ENCODE data around the gene MCF2L. TPM values are rescaled to one million over a fixed set of nuclear protein-coding genes. Genes with fewer than 3 reads are reported as not detected.
"Not testable (repeated sequence)": the region's sequence is repeated elsewhere in the genome, so short reads cannot be mapped to it uniquely, and the experiment has no call there.

MCF2L gene
- total RNA-seq, 1 experiment from 2014 or later: 9.4 TPM

GRCh38 chr13:113051641-113052040, 82.6 kb downstream of the MCF2L start:
- DNase-seq (ENCODE audit: low read depth in 1 of 2, low spot score in 2 of 2): no peak
- H3K4me3 ChIP-seq: no peak overlapping the region
- no peaks in the 10 kb centered on the region for H3K4me1 ChIP-seq (replicated peaks)
- peaks cover 3% of the 10 kb centered on the region; the same call in 1 of the 2 replicates for H3K27me3 ChIP-seq (replicated peaks)
- H3K36me3 ChIP-seq: no peaks in the 10 kb centered on the region
- no peak overlapping the region for H3K27ac ChIP-seq
- no peaks in the 10 kb centered on the region for H3K9me3 ChIP-seq (replicated peaks)

GRCh38 chr13:113052206-113052605, 83.2 kb downstream of the MCF2L start:
- no peaks in the 10 kb centered on the region for H3K36me3 ChIP-seq
- H3K4me1 ChIP-seq (replicated peaks): no peaks in the 10 kb centered on the region
- H3K27me3 ChIP-seq (replicated peaks): peaks cover 3% of the 10 kb centered on the region; the same call in 1 of the 2 replicates
- H3K27ac ChIP-seq: no peak overlapping the region
- no peak for DNase-seq (ENCODE audit: low read depth in 1 of 2, low spot score in 2 of 2)
- H3K9me3 ChIP-seq (replicated peaks): no peaks in the 10 kb centered on the region
- H3K4me3 ChIP-seq: no peak overlapping the region

DNA sequence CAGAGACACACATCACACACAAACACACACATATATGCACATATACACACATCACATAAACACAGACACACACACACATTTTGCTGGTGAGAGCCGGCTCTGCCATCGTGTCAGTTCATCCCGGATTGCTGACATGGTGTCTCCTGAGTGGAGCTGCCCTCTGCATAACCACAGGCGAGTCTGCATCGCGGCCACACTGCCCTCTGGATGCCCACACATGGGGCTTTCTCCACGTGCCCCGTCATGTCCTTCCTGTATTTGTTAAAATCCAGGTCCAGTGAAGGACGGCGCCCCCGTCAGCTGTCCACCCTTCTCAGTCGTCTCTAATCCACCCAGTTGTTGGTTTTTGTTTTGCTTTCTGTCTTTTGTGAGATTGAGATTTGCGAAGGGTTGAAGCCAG, 84.0 kb downstream of the MCF2L start:
- Histone ChIP-seq H3K9me3 (replicated peaks) (no peaks in the 10 kb centered on the region), H3K27ac (no peak overlapping the region), H3K4me1 (replicated peaks) (no peaks in the 10 kb centered on the region), H3K27me3 (replicated peaks) (peaks cover 3% of the 10 kb centered on the region; the same call in 1 of the 2 replicates), H3K36me3 (no peaks in the 10 kb centered on the region), H3K4me3 (no peak overlapping the region)
- no peak for DNase-seq (ENCODE audit: low read depth in 1 of 2, low spot score in 2 of 2)

DNA sequence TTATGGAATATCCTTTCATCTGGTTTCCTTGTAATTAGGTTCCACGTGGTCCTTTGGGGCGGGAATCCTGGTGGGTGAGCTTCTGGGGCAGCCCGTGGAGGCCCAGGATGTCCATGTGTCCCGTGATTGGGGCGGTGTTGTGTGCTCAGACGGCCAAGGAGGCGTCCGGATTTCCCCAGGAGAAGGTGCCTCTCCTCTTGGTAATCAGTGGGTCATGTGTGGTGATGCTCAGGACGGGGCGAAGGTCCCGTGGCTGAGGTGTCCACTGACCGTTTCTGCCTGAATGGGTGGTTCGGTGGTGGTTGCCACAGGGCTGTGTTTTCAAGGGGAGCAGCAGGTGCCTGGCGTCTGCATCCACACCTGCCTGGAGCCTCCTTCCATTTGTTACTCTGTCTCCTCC, 84.4 kb downstream of the MCF2L start:
- Histone ChIP-seq H3K27me3 (replicated peaks) (peaks cover 3% of the 10 kb centered on the region; the same call in 1 of the 2 replicates), H3K27ac (no peak overlapping the region), H3K4me3 (no peak overlapping the region), H3K9me3 (replicated peaks) (no peaks in the 10 kb centered on the region), H3K36me3 (no peaks in the 10 kb centered on the region), H3K4me1 (replicated peaks) (no peaks in the 10 kb centered on the region)
- DNase-seq (ENCODE audit: low read depth in 1 of 2, low spot score in 2 of 2): no peak

- DNase-seq (ENCODE audit: low read depth in 1 of 2, low spot score in 2 of 2): no peak
- Histone ChIP-seq H3K9me3 (replicated peaks) (no peaks in the 10 kb centered on the region), H3K27ac (no peak overlapping the region), H3K4me3 (no peak overlapping the region), H3K36me3 (no peaks in the 10 kb centered on the region), H3K4me1 (replicated peaks) (no peaks in the 10 kb centered on the region), H3K27me3 (replicated peaks) (peaks cover 3% of the 10 kb centered on the region; the same call in 1 of the 2 replicates)
Observed at GRCh38 chr13:113053801-113054604, 85.0 kb downstream of the MCF2L start.

GRCh38 chr13:113057084-113057483, 88.1 kb downstream of the MCF2L start:
- H3K9me3 ChIP-seq (replicated peaks): no peaks in the 10 kb centered on the region
- no peak for DNase-seq (ENCODE audit: low read depth in 1 of 2, low spot score in 2 of 2)
- H3K36me3 ChIP-seq: no peaks in the 10 kb centered on the region
- no peaks in the 10 kb centered on the region for H3K4me1 ChIP-seq (replicated peaks)
- no peak overlapping the region for H3K4me3 ChIP-seq
- H3K27ac ChIP-seq: no peak overlapping the region
- no peaks in the 10 kb centered on the region for H3K27me3 ChIP-seq (replicated peaks)

DNA sequence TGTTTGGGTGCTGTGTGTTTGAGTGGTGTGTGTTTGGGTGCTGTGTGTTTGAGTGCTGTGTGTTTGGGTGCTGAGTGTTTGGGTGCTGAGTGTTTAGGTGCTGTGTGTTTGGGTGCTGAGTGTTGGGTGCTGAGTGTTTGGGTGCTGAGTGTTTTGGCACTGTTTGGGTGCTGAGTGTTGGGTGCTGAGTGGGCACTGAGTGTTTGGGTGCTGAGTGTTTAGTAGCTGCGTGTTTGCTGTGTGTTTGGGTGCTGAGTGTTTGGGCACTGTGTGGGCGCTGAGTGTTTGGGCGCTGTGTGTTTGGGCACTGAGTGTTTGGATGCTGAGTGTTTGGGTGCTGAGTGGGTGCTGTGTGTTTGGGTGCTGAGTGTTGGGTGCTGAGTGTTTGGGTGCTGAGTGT, 88.5 kb downstream of the MCF2L start:
- H3K9me3 ChIP-seq (replicated peaks); H3K4me3 ChIP-seq; H3K27me3 ChIP-seq (replicated peaks); H3K36me3 ChIP-seq; DNase-seq (ENCODE audit: low read depth in 1 of 2, low spot score in 2 of 2); H3K4me1 ChIP-seq (replicated peaks); H3K27ac ChIP-seq: not testable (repeated sequence)

- no peak overlapping the region for H3K27ac ChIP-seq
- H3K4me1 ChIP-seq (replicated peaks): no peaks in the 10 kb centered on the region
- H3K36me3 ChIP-seq: no peaks in the 10 kb centered on the region
- no peaks in the 10 kb centered on the region for H3K27me3 ChIP-seq (replicated peaks)
- H3K4me3 ChIP-seq: no peak overlapping the region
- DNase-seq (ENCODE audit: low read depth in 1 of 2, low spot score in 2 of 2): no peak
- H3K9me3 ChIP-seq (replicated peaks): no peaks in the 10 kb centered on the region
Observed at GRCh38 chr13:113058129-113058987, 89.3 kb downstream of the MCF2L start.

DNA sequence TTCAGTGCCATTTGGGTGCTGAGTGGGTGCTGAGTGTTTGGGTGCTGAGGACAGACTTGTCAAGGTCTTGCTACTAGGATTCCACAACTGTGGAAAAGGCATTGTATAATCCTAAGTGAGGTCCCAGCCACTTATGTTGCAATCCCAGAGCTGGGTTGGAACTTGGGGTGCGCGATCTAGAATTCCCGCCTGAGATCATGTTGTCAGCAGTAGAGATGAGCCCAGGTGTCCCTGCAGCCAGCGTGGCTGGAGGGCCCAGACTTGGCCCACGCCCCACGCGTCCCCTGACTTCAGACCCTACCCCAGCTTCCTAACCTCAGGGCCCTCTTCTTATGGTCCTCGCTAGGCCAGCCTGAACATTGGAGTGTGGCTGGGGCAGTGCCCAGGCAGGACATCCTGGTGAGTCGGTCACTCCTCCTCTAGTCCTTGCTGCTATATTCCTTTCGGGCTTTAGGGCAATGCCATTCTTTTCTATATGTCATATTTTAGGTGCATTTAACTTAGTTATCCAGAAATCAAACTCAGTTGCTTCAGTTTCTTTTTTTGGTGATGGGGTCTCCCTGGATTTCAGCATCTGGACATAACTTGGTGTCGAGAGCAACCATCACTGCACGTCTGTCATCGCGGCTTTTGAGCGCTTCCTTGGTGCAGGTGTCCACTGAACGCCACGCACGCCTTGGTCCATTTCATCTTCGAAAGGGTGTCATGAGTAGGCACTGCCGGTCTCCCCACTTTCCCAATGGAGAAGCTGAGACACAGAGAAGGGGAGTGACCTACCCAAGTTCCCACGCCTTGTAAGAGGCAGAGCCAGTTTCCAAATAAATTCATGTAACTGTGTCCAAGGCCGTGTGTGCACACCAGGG, 90.2 kb downstream of the MCF2L start:
- no peak for DNase-seq (ENCODE audit: low read depth in 1 of 2, low spot score in 2 of 2)

DNA sequence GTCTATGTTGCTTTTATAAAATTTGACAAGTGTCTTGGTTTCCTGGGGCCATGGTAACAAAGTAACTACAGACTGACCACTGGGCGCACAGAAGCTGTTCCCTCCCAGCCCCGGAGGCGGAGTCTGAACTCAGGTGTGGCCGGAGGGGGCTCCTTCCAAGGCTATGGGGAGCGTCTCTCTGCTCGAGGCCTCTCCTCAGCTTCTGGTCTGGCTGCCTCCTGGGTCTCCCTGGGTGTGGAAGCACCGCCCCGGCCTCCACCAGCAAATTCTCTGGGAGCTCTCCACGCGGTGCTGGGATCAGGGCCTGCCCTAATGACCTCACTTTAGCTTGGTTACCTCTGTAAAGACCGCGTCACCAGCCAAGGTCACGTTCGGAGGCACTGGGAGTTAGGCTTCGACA, 90.9 kb downstream of the MCF2L start:
- DNase-seq (ENCODE audit: low read depth in 1 of 2, low spot score in 2 of 2): no peak
- peaks cover 5% of the 10 kb centered on the region; the same call in 1 of the 2 replicates for H3K27me3 ChIP-seq (replicated peaks)
- H3K36me3 ChIP-seq: no peaks in the 10 kb centered on the region
- no peak overlapping the region for H3K4me3 ChIP-seq
- H3K27ac ChIP-seq: no peak overlapping the region
- peaks cover 11% of the 10 kb centered on the region for H3K4me1 ChIP-seq (replicated peaks)
- no peaks in the 10 kb centered on the region for H3K9me3 ChIP-seq (replicated peaks)

More for the DNA sequence above, 90.2 kb downstream of the MCF2L start:
- Histone ChIP-seq H3K9me3 (replicated peaks) (no peaks in the 10 kb centered on the region), H3K36me3 (no peaks in the 10 kb centered on the region), H3K27ac (no peak overlapping the region), H3K4me3 (no peak overlapping the region), H3K27me3 (replicated peaks) (peaks cover 4% of the 10 kb centered on the region; the same call in 1 of the 2 replicates), H3K4me1 (replicated peaks) (peaks cover 4% of the 10 kb centered on the region)

GRCh38 chr13:113060557-113061270, 91.7 kb downstream of the MCF2L start:
- Histone ChIP-seq H3K27me3 (replicated peaks) (peaks cover 5% of the 10 kb centered on the region; the same call in 1 of the 2 replicates), H3K4me1 (replicated peaks) (peaks cover 12% of the 10 kb centered on the region), H3K4me3 (no peak overlapping the region), H3K27ac (no peak overlapping the region), H3K36me3 (no peaks in the 10 kb centered on the region), H3K9me3 (replicated peaks) (no peaks in the 10 kb centered on the region)
- DNase-seq (ENCODE audit: low read depth in 1 of 2, low spot score in 2 of 2): no peak

DNA sequence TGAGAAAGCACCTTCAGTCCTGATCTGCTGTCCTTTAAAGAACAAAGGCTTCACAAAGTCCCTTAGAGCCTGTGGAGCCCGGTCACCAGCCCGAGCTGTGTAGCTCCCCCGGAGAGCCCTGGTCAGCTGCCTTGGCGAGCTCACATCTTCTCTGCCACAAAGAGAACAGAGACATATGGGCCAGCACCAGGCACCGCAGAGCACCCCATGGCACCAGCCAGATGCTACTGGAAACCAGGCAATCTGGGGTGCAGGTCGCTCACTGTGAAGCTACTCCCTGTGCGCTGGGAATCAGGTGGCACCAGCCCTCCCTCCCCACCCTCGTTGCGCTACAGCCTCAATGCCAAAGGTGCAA, 92.2 kb downstream of the MCF2L start:
- H3K27ac ChIP-seq: no peak overlapping the region
- no peaks in the 10 kb centered on the region for H3K36me3 ChIP-seq
- no peak overlapping the region for H3K4me3 ChIP-seq
- H3K4me1 ChIP-seq (replicated peaks): peaks cover 12% of the 10 kb centered on the region
- H3K27me3 ChIP-seq (replicated peaks): peaks cover 5% of the 10 kb centered on the region; the same call in 1 of the 2 replicates
- DNase-seq (ENCODE audit: low read depth in 1 of 2, low spot score in 2 of 2): no peak
- H3K9me3 ChIP-seq (replicated peaks): no peaks in the 10 kb centered on the region
